Measurements from ENCODE around the gene MIDN. TPM values are rescaled to one million over a fixed set of nuclear protein-coding genes. Genes with fewer than 3 reads are reported as not detected.

MIDN gene
- total RNA-seq, 1 donor from 2014 or later = 68.3 TPM

- no peaks in the 10 kb centered on the region for H3K36me3 Mint-ChIP-seq (ENCODE audit: low read depth)
- TF ChIP-seq CTCF (IDR thresholded peaks at IDR 0.05) = no peak
- no peaks in the 10 kb centered on the region for H3K9me3 Mint-ChIP-seq (ENCODE audit: low read depth)
- H3K4me3 Mint-ChIP-seq (ENCODE audit: unreplicated experiment) = no peak overlapping the region
- DNase-seq (ENCODE audit: low spot score) = no peak
- H3K27ac Mint-ChIP-seq (ENCODE audit: unreplicated experiment) = no peak overlapping the region
- peaks cover 2% of the 10 kb centered on the region for H3K27me3 Mint-ChIP-seq (ENCODE audit: low read depth)
- H3K4me1 Mint-ChIP-seq (ENCODE audit: low read depth) = peaks cover 3% of the 10 kb centered on the region
Measured at GRCh38 chr19:1288226-1288612, 39.8 kb downstream of the MIDN start.

- no peaks in the 10 kb centered on the region for H3K36me3 Mint-ChIP-seq (ENCODE audit: low read depth)
- DNase-seq (ENCODE audit: low spot score) = no peak
- peaks cover 3% of the 10 kb centered on the region for H3K4me1 Mint-ChIP-seq (ENCODE audit: low read depth)
- no peak overlapping the region for H3K4me3 Mint-ChIP-seq (ENCODE audit: unreplicated experiment)
- no peak overlapping the region for H3K27ac Mint-ChIP-seq (ENCODE audit: unreplicated experiment)
- no peak for TF ChIP-seq CTCF (IDR thresholded peaks at IDR 0.05)
- H3K27me3 Mint-ChIP-seq (ENCODE audit: low read depth) = peaks cover 2% of the 10 kb centered on the region
- H3K9me3 Mint-ChIP-seq (ENCODE audit: low read depth) = no peaks in the 10 kb centered on the region
Measured at GRCh38 chr19:1288833-1289685, 40.7 kb downstream of the MIDN start.

GRCh38 chr19:1289686-1290025 lies 41.3 kb downstream of the MIDN start:
- no peak overlapping the region for H3K4me3 Mint-ChIP-seq (ENCODE audit: unreplicated experiment)
- TF ChIP-seq CTCF (IDR thresholded peaks at IDR 0.05) = no peak
- no peak overlapping the region for H3K27ac Mint-ChIP-seq (ENCODE audit: unreplicated experiment)
- H3K4me1 Mint-ChIP-seq (ENCODE audit: low read depth) = peaks cover 3% of the 10 kb centered on the region
- no peak for DNase-seq (ENCODE audit: low spot score)
- H3K36me3 Mint-ChIP-seq (ENCODE audit: low read depth) = no peaks in the 10 kb centered on the region
- H3K27me3 Mint-ChIP-seq (ENCODE audit: low read depth) = peaks cover 2% of the 10 kb centered on the region
- H3K9me3 Mint-ChIP-seq (ENCODE audit: low read depth) = no peaks in the 10 kb centered on the region

GRCh38 chr19:1290196-1290702 lies 41.9 kb downstream of the MIDN start:
- Mint-ChIP-seq H3K9me3 (ENCODE audit: low read depth) (no peaks in the 10 kb centered on the region), H3K36me3 (ENCODE audit: low read depth) (no peaks in the 10 kb centered on the region), H3K4me3 (ENCODE audit: unreplicated experiment) (no peak overlapping the region), H3K4me1 (ENCODE audit: low read depth) (peaks cover 3% of the 10 kb centered on the region), H3K27ac (ENCODE audit: unreplicated experiment) (no peak overlapping the region), H3K27me3 (ENCODE audit: low read depth) (peaks cover 2% of the 10 kb centered on the region)
- DNase-seq (ENCODE audit: low spot score) = no peak
- no peak for TF ChIP-seq CTCF (IDR thresholded peaks at IDR 0.05)

- DNase-seq (ENCODE audit: low spot score) = no peak
- no peak for TF ChIP-seq CTCF (IDR thresholded peaks at IDR 0.05)
- Mint-ChIP-seq H3K27ac (ENCODE audit: unreplicated experiment) (no peak overlapping the region), H3K36me3 (ENCODE audit: low read depth) (no peaks in the 10 kb centered on the region), H3K27me3 (ENCODE audit: low read depth) (peaks cover 2% of the 10 kb centered on the region), H3K4me1 (ENCODE audit: low read depth) (peaks cover 3% of the 10 kb centered on the region), H3K9me3 (ENCODE audit: low read depth) (no peaks in the 10 kb centered on the region), H3K4me3 (ENCODE audit: unreplicated experiment) (no peak overlapping the region)
Measured at GRCh38 chr19:1290703-1291651, 42.6 kb downstream of the MIDN start.
